Mesenteric fat pad (tissue), 1 donor: ENCODE data around the gene EFNA1. TPM values are rescaled to one million over a fixed set of nuclear protein-coding genes. Genes with fewer than 3 reads are reported as not detected.
"Not testable (repeated sequence)": the region's sequence is repeated elsewhere in the genome, so short reads cannot be mapped to it uniquely, and the experiment has no call there.

ENCODE experiments used
- DNase-seq: peaks from one replicate; pipeline ENCODE4 v3.0.0-alpha.2; 2020; ENCODE audit warnings: low spot score
- total RNA-seq: library from RNA; stranded (reverse); fragmentation: NEBNext Ultra II Directional; extraction: Animal tissue kit (Norgen Biotek cat#: 25700); gene quantifications from one replicate; pipeline ENCODE4 v1.2.1, GENCODE V29; 2021
- donor health status: DM: yes; HTN: yes; CAD: no.

EFNA1 gene
- total RNA-seq, 1 donor from 2014 or later: 17.8 TPM

DNA sequence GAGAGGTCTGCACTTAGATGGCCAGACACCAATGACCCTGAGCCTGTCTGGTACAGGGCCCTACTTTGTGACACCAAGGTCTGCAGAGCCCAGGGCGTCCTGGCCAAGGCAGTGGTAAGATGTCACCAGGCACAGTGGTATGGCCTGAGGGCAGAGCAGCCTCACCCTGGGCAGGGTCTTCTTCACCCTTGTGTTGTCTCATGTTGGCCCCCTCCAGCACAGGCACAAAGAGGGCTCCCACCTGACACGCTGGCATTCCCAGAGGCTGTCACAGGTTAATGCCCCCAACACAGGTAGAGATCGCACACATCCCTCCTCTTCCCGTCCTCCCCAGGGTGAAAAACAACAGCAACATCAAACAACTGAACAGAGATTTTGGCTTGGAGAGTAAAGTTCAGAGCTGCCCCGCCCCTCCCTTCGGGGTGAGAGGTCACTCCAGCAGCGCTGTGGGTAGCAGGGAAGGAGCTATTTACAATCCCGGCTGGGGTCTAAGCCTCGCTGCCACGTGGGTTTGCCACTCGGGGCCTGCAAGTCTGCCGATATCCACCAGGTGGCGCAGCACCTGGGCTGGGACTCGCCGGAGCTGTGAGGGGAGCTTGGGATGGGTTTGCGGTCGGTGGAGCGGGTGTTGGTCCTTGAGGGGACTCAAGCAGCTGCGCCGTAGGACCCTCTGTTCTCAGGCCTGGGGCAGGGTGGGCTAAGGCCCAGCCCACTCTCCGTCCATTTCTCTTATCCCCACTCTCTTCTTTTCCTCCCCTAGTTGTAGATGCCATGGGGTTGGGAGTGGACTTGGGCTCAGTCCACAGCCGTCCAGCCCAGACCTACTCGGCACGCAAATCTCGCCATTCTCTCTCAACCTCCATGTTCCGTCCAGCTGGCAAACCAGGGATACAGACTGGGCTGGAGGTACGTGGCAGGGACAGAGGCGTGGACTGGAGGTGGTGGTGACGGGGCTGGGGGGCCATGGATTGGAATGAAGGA lies 36.3 kb upstream of the EFNA1 start:
- no peak for DNase-seq

DNA sequence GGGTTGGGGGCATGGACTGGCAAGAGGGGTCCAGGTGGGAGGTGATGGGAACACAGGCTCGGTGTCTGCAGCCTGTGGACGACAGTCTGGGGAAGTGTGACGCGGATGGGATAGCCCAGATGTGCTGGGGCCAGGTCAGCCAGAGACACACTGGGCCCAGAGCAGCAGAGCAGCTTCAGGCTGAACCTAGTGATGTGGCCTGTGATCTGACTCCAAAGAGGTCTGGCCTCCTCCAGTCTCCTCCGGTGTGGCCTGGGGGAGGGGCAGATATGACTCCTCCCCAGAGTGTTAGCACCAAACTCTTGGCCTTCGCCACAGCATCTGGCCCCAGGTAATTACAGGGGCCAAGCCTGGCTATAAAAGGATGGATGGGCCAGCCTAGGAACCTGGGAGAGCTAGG lies 35.5 kb upstream of the EFNA1 start:
- DNase-seq: no peak

DNA sequence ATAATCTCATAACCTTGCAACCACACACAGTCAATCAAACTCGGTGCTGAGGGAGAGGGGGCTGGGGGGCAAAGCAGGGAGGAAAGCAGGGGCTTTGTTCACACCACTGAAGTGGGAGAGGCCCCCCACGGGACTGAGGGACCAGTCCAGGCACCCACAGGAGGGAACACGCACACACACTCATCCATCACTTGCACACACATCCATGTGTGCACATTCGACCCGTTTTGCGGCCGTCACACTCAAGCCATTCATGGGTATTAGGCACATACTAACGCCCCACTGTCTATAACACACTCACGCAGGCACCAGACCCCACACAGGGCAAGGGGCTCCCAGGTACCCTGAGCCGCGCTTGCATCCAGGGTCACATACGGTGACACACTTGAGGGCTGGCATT lies 35.0 kb upstream of the EFNA1 start:
- no peak for DNase-seq

DNA sequence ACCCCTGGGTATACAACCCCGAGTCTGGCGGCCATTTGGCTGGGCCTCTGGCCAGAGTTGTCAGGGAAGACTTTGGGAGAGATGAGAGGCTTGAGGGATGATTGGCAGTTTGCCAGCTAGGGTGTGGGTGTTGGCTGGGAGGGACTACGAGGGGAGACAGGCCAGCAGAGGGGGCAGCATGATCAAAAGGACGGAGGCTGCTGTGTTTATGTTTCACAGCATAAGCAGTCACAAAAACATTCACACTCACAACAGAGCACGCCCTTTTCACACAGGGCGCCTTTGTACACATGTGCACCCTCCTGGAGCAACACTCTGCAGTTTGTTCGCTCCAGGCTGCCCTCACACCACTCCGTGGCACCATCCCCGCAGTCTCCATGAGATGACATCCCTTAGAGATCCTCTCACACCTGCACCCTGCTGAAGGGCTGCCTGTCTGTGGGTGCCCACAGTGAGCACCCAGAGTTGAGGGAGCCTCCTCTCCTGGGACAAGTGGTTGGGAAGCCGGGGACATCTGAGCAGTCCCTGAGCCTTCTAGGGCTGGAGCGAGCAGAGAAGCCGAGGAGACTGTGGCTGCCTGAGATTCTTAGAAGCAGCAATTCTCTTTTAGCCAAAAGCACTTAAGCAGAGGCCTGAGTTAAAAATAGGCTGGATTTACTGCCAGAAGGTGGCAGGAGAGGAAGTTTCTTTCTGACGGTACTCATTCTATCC lies 33.6 kb upstream of the EFNA1 start:
- no peak for DNase-seq

DNA sequence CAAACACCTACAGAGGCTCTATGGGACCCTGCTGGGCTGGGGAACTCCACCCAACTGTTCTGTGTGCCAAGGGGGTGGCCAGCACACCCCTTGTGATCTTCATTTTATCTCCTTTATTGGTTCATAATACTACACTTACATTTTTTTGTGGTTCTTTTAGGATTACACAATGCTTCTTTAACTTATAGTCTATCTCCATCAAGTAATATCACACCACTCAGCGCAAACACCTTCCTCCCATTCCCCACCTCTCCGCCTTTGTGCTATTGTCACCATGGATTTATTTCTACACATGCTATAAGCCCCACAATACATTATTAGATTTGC lies 33.1 kb upstream of the EFNA1 start:
- no peak for DNase-seq

DNA sequence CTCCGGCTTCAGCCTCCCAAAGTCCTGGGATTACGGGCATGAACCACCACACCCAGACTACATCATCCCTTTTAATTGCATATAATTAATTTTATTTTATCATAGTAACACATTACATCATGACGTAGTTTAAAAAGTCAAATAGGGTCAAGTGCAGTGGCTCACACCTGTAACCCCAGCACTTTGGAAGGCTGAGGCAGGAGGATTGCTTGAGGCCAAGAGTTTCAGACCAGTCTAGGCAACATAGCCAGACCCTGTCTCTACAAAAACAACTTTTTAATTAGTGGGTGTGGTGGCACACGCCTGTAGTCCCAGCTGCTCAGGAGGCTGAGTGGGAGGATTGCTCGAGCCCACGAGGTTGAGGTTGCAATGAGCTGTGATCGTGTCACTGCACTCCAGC lies 28.3 kb upstream of the EFNA1 start:
- DNase-seq: no peak

DNA sequence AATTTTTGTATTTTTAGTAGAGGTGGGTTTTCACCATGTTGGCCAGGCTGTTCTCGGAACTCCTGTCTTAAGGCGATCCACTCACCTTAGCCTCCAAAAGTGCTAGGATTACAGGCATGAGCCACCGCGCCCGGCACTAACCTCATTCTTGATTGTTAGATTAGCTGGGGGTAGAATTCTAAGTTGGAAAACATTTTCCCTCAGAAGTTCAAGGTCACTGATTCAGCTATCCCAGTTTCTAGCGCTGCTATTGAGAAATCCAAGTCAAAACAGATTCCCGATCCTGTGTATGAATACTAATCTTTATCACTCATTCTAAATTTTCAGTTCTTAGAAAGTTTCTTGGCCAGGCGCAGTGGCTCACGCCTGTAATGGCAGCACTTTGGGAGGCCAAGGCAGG lies 24.4 kb upstream of the EFNA1 start:
- no peak for DNase-seq

DNA sequence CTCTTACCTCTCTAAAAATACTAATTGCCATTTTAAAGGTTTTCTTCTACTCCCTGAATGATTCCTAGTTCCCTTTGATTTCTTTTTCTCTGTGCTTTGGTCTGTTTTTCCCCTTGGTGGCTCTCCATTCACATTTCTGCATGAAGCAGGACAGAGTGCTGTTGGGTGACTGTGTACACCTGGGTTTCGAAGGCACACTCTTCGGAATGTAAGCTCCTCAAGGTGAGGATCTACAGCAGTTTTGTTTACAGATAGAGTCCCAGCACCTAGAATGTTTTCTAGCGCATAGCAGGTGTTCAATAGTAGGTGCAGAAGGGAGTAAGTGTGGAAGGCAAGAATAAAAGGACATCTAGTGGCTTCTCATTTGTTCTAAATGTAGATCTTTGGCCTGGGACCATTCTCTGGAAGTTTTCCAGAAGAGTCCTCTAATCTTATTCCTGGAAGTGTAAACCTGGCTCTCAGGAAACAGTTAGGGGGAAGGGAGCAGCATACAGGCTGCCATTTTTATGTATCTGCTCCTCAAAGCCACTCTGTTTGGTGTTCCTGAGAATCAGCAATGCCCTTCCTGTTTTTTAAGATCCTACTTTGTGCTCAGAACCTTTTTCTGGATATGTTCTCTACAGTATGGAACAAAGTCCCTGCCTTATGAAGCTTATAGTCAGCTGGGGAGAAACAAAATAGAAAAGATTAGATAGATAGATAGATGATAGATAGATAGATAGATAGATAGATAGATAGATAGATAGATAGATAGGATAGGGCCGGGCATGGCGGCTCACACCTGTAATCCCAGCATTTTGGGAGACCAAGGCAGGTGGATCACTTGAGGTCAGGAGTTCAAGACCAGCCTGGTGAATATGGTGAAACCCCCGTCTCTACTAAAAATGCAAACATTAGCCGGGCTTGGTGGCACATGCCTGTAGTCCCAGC lies 22.8 kb upstream of the EFNA1 start:
- no peak for DNase-seq

DNA sequence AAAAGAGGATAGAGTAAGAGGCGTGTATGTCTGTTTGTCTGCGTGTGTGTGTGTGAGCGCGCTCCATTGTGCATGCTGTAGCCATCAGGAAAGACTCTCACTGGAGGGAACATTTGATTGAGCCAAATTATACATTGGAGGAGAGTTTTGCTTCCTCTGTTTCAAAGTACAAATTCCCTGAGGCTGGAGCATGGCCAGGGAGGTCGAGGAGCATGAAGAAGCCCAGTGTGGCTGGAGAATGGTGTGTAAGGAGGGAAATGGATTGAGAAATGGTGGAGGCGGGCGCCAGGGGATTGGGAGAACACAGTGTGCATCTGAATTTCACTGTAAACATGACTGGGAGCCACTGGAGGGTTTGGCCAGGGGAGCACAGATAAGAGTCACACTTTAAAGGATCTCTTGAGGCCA lies 22.1 kb upstream of the EFNA1 start:
- no peak for DNase-seq

DNA sequence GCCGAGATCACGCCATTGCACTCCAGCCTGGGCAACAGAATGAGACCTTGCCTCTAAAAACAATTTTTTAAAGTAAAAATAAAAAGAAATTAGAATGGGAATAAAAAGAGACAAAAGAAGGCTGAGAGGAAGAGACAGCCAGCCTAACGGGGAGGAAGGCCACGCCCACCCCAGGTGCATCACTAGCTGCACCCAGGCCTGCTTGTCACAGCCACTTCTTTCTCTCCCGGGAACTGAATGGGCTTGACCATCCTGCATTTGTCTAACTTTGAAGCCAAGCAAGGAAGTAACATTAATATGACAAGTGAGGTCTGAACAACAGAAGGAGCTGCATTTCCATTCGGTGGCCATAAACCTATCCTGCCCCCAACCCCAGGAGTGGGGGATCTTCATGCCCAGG lies 20.8 kb upstream of the EFNA1 start:
- no peak for DNase-seq

DNA sequence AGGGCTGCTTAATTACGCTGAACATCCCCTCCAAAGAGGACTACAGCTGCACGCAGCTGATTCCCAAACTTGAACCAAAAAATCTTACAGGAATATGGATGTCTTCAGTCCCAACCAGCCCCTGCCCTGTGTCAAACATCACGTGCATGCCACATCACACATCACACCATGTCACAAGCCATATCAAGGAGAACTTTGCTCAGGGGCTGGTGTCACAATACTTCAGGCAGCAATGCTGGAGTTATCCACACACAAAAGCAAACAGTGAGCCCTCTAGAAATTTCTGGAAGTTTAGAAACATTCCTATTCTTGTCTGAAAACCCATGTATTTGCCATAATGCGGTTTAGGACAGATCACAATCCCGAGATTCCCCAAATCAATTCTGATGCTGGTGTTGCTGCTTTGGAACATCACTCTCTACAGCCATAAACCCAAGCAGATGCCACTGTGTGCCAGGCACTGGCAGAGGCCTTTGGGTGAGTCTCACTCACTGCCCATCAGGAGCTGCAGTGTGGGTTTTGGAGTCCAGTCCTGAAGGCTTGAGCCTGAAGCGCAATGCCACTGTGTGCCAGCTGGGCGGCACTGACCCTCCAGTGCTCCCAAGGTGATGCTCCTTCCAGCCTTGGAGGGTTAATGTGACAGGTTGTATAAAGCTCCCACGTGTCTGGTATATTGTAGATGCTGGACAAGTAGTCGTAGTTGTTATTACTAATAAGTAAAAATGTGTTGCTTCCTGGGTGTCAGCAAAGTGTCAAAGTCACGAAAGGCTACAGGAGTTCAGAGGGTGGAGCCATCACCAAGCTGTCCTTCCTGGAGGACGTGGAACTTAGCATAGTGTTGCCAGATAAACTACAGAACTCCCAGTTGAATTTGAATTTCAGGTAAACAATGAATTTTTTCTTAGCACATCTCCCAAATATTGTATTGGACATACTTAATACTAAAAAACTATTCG lies 20.1 kb upstream of the EFNA1 start:
- DNase-seq: no peak

DNA sequence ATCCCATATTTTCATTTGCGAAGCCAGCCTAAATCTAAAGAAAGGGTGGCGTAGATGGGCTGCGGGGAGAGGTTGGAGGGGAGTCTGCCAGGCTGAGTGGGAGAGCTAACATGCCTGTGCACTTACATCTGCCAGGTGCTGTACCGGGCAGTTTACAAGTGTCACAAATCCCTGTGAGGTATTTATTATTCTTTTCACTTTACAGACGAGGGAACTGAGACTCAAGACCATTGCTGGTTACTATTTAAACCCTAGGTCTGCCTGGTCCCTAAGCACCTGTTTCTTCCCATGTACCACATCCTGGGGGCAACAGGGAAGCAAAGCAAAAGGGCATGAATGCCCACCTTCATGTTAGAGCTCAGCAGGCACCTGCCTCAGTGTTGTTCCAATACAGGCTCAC lies 19.4 kb upstream of the EFNA1 start:
- DNase-seq: no peak

DNA sequence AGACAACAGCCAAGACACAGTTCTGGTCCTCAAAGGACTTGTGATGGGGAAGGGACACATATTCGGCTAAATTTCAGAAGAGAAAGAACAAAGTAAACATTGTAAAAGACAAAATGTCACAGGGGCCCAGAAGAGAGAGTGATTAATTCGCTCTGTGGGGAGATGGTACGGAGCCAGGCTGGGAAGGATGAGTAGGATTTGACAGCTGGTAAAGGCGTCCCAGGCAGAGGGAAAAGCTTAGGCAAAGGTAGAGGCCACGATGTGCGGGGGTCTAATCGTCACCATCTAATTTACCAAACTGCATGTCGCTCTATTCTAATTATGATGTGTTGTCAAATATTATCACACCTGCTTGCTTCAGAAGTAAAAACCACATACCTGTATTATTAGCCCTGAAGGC lies 17.3 kb upstream of the EFNA1 start:
- no peak for DNase-seq

DNA sequence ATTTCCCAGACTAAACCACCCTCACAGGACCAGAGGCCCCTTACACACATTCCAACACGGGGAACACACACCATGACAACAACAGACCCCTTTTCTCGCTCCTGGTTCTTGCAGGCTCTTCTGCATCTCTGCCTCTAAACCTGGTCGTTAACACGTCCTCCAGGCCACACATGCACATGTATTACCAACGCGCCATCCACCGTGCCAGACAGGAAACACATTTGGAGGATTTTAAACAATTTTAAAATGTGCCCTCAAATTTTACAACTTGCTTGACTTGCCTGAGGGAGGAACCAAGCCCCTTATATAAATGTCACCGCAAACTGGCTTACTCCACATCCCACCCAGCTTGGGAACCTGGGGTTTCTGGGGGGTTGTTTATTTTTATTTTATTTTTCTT lies 16.9 kb upstream of the EFNA1 start:
- DNase-seq: no peak

DNA sequence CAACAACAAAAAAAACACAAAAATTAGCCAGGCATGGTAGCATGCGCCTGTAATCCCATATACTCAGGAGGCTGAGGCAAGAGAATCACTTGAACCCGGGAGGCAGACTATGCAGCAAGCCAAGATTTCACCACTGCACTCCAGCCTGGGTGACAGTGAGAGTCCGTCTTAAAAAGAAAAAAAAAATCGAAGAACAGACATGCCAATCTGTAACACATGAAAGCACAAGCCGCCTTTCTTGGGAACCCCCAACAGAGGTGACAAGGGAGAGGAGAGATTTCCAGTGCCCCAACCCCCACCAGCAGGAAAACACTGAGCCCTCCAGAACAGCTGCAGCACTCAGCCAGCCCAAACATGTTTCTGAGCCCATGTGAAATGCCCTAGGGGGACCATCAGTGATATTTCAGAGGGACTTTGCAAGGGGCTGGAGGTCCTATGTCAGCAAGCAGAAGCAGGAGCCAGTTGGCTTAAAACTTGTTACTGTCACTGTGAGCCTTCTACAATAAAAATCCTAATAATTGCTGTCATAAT lies 14.2 kb upstream of the EFNA1 start:
- DNase-seq: no peak

DNA sequence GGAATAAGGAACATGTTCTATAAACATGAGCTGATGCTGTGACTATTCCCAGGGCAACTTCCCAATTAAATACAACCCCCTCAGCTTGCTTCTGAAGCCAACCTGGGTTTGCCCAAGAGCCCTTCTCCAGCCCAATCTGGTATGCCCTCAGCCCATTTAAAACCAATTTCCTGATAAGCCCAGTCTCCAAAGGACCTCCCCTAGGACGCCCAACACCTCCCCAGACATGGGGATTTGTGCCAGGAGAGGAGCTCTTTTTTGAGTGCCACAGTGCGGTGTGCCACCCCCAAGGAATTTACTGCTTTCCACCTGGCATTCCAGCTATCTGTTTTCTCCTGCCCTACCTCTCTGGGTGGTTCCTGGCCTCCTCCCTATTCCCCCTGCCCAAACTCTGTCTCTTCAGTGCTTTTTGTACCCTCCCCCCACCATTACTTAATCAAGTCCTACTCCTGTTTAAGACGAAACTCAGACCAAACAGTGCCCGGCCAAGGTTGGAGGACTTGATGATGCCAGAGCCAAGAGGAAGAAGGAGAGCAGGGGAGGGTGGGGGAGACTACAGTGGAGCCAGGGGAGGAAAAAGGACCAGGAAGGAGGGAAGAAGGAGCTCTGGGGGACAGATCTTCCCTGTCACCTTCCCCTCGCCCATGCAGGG lies 11.4 kb upstream of the EFNA1 start:
- DNase-seq: no peak

DNA sequence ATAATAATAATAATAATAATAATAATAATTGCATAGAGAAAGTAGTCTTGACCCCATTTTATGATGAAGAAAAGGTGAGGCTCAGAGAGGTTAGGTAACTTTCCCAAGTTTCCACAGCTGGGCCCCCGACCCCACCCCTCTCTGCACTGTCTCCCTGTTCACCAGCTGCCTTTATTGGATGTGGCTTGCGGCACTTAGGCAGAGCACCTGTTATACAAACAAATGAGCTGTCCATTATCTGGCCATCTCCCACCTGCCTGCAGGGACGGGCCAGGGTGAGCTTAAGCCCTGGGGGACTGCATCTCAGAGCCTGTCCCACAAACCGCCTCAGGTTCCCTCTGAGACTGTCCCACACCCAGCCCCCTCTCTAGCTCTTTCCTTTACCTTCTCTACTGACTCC lies 10.1 kb upstream of the EFNA1 start:
- DNase-seq: no peak

DNA sequence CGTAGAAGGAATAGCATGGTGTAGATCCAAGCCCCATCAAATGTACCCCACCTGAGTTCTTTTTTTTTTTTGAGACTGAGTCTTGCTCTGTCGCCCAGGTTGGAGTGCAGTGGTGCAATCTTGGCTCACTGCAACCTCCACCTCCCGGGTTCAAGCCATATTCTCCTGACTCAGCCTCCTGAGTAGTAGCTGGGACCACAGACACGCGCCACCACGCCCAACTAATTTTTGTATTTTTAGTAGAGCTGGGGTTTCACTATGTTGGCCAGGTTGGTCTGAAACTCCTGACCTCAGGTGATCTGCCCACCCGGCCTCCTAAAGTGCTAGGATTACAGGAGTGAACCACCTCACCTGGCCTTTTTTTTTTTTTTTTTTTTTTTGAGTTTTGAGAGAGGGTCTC lies 9.6 kb upstream of the EFNA1 start:
- DNase-seq: not testable (repeated sequence)

DNA sequence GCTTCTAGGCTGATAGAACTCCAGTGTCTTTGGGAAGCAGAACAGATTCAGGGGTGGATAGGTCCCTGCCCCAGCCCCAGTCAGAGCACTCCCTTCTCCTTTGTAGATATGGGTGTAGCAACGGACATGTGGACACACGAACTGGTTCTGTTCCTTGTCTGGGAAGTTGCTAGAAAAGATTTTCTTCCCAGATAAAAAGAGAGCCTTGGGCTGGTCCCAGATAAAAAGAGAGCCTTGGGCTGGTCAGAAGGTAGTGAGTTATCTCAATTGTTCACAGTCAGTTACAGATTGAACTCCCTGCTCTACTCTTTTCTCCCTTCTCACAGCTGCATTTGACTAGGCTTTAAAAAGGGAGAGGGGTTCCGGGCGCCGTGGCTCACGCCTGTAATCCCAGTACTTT lies 7.4 kb upstream of the EFNA1 start:
- no peak for DNase-seq

DNA sequence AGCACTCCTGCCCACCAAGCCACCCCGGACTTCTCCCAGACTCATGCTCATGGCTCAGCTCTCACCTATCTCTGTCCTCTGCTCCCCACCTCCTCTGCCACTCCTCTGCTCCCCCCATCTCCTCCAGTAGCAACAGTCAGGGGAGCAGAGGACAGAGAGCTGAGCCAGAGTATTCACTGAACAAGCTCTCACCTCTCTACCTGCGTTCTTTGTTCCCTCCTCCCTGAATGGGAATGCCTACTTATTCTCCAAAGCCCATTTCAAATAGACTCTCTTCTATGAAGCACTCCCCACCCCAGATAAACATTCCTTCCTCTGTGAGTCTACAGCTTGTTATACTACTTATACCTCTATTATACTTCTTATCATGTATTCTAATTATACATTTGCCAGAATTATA lies 6.4 kb upstream of the EFNA1 start:
- DNase-seq: no peak
